H1 (cell line): ENCODE results near the gene TENT4B. TPM values are rescaled to one million over a fixed set of nuclear protein-coding genes. Genes with fewer than 3 reads are reported as not detected.

Source experiments
- CTCF ChIA-PET: fragments of 300-600 bp; sonication (Branson Sonifier 250); formaldehyde crosslinking; loops from one replicate; lab custom pipeline; 2021; ENCODE audit not compliant: partially characterized antibody; lab: Charles Lee
- POLR2A ChIA-PET: fragments of 300-600 bp; sonication (Branson Sonifier 250); formaldehyde crosslinking; loops from one replicate; lab custom pipeline; 2021; ENCODE audit warnings: inconsistent platforms; ENCODE audit not compliant: partially characterized antibody; lab: Charles Lee
- DNase-seq, 2 experiments: peaks; one replicate each; pipeline versions ENCODE4 v3.0.0 to v3.0.0-alpha.2; 2010 to 2022; ENCODE audit warnings: low spot score in 2 of 2, low read depth in 1 of 2, mixed read lengths in 1 of 2
- FAIRE-seq: peaks from 2 replicates; lab custom pipeline; 2011; peaks lifted over from hg19 to GRCh38; lab: Jason Lieb, UNC
- H2AFZ ChIP-seq: 2 replicates; pipeline ENCODE4 v1.8.1; 2012; ENCODE audit warnings: low read length, inconsistent platforms
- H2AK5ac ChIP-seq: 2 replicates; pipeline ENCODE4 v1.6.1; 2013; ENCODE audit warnings: low read depth, low read length
- H2BK120ac ChIP-seq: replicated peaks from 2 replicates; pipeline ENCODE3; 2013; ENCODE audit warnings: low read depth, low read length, inconsistent platforms
- H2BK12ac ChIP-seq: 2 replicates; pipeline ENCODE4 v1.6.1; 2013; ENCODE audit warnings: low read depth, low read length
- H2BK15ac ChIP-seq: 2 replicates; pipeline ENCODE4 v1.6.1; 2013; ENCODE audit warnings: low read length
- H2BK20ac ChIP-seq: 2 replicates; pipeline ENCODE4 v1.6.1; 2013; ENCODE audit warnings: low read length
- H2BK5ac ChIP-seq: 2 replicates; pipeline ENCODE4 v1.6.1; 2013; ENCODE audit warnings: low read depth, low read length
- H3K14ac ChIP-seq: 2 replicates; pipeline ENCODE4 v1.6.1; 2013; ENCODE audit warnings: inconsistent platforms; ENCODE audit not compliant: insufficient read length
- H3K18ac ChIP-seq: 2 replicates; pipeline ENCODE4 v1.6.1; 2013; ENCODE audit warnings: low read length; ENCODE audit errors: extremely low read depth
- H3K23ac ChIP-seq: 2 replicates; pipeline ENCODE4 v1.6.1; 2013; ENCODE audit warnings: inconsistent platforms; ENCODE audit not compliant: insufficient read length
- H3K23me2 ChIP-seq: 2 replicates; pipeline ENCODE4 v1.6.1; 2013; ENCODE audit warnings: low read depth, low read length
- H3K27ac ChIP-seq: 2 replicates; pipeline ENCODE4 v1.6.1; 2011; ENCODE audit warnings: low read depth, low read length, inconsistent platforms
- H3K27me3 ChIP-seq, 4 experiments: replicated peaks in 1 of 4; 1 replicate in 1 of 4; 2 replicates in 3 of 4; pipeline versions ENCODE4 v1.6.1 to v1.8.1; 2011 to 2013; ENCODE audit warnings: low read length in 3 of 4, mild to moderate bottlenecking in 3 of 4, inconsistent platforms in 2 of 4, mixed read lengths in 2 of 4, moderate library complexity in 1 of 4; ENCODE audit not compliant: control insufficient read depth in 3 of 4, insufficient read depth in 3 of 4; ENCODE audit errors: extremely low read depth in 1 of 4
- H3K36me3 ChIP-seq, 4 experiments: 2 replicates each; pipeline versions ENCODE4 v1.6.1 to v1.8.1; 2011 to 2013; ENCODE audit warnings: mild to moderate bottlenecking in 4 of 4, low read length in 3 of 4, moderate library complexity in 2 of 4, control low read depth in 1 of 4, inconsistent platforms in 1 of 4; ENCODE audit not compliant: insufficient read depth in 4 of 4, control insufficient read depth in 2 of 4
- H3K4ac ChIP-seq: replicated peaks from 2 replicates; pipeline ENCODE3; 2013; ENCODE audit warnings: low read length, low read depth, mixed read lengths, inconsistent platforms; ENCODE audit not compliant: insufficient read length
- H3K4me1 ChIP-seq, 4 experiments: replicated peaks in 1 of 4; 1 replicate in 1 of 4; 2 replicates in 3 of 4; pipeline versions ENCODE4 v1.6.1 to v1.8.1; 2011 to 2013; ENCODE audit warnings: low read length in 3 of 4, inconsistent platforms in 2 of 4, mixed read lengths in 1 of 4; ENCODE audit not compliant: insufficient read depth in 4 of 4, control insufficient read depth in 3 of 4
- H3K4me2 ChIP-seq, 2 experiments: 2 replicates each; pipeline versions ENCODE4 v1.6.1 to v1.8.1; 2011 to 2013; ENCODE audit warnings: low read depth in 2 of 2, low read length in 2 of 2, control low read depth in 1 of 2, inconsistent platforms in 1 of 2, mild to moderate bottlenecking in 1 of 2; ENCODE audit not compliant: insufficient read depth in 1 of 2
- H3K4me3 ChIP-seq, 4 experiments: fragments of 200-600, 300-600 bp in 1 of 4; sonication (generic), shearing (Covaris generic), sonication (Bioruptor Twin) in 1 of 4; 2 replicates each; pipeline versions ENCODE4 v1.5.1 to v1.8.1; 2011 to 2016; ENCODE audit warnings: low read length in 4 of 4, low read depth in 3 of 4, control low read depth in 2 of 4, inconsistent platforms in 2 of 4, mild to moderate bottlenecking in 2 of 4, mixed read lengths in 1 of 4, moderate library complexity in 1 of 4; ENCODE audit not compliant: insufficient read depth in 2 of 4; ENCODE audit errors: extremely low read depth in 1 of 4
- H3K56ac ChIP-seq: replicated peaks from 2 replicates; pipeline ENCODE3; 2013; ENCODE audit warnings: low read depth, mild to moderate bottlenecking, mixed read lengths, low read length, inconsistent platforms; ENCODE audit not compliant: insufficient read length
- H3K79me1 ChIP-seq: 2 replicates; pipeline ENCODE4 v1.6.1; 2013; ENCODE audit warnings: low read depth, low read length, control low read depth
- H3K79me2 ChIP-seq, 2 experiments: 2 replicates each; pipeline versions ENCODE4 v1.6.1 to v1.8.1; 2012 to 2013; ENCODE audit warnings: low read length in 2 of 2, mild to moderate bottlenecking in 2 of 2, inconsistent platforms in 1 of 2; ENCODE audit not compliant: insufficient read depth in 2 of 2, control insufficient read depth in 1 of 2
- H3K9ac ChIP-seq, 4 experiments: replicated peaks in 1 of 4; 1 replicate in 1 of 4; 2 replicates in 3 of 4; pipeline versions ENCODE4 v1.6.1 to v1.8.1; 2011 to 2013; ENCODE audit warnings: low read depth in 3 of 4, low read length in 3 of 4, control low read depth in 2 of 4, mild to moderate bottlenecking in 2 of 4, moderate library complexity in 2 of 4, inconsistent platforms in 1 of 4; ENCODE audit errors: extremely low read depth in 1 of 4
- H3K9me3 ChIP-seq, 2 experiments: 2 replicates each; pipeline versions ENCODE4 v1.6.1 to v1.8.1; 2012 to 2013; ENCODE audit warnings: mild to moderate bottlenecking in 2 of 2, moderate library complexity in 2 of 2, control low read depth in 1 of 2, inconsistent platforms in 1 of 2, low read depth in 1 of 2, low read length in 1 of 2, mixed read lengths in 1 of 2; ENCODE audit not compliant: insufficient read depth in 2 of 2
- H4K20me1 ChIP-seq, 2 experiments: replicated peaks in 1 of 2; 2 replicates each; pipeline versions ENCODE3 to v1.8.1; 2011 to 2013; ENCODE audit warnings: inconsistent platforms in 2 of 2, low read length in 2 of 2, mild to moderate bottlenecking in 1 of 2; ENCODE audit not compliant: insufficient read depth in 2 of 2, control insufficient read depth in 1 of 2
- H4K5ac ChIP-seq: 2 replicates; pipeline ENCODE4 v1.6.1; 2013; ENCODE audit warnings: low read length, low read depth, mixed read lengths, inconsistent platforms; ENCODE audit not compliant: insufficient read length
- H4K8ac ChIP-seq: 2 replicates; pipeline ENCODE4 v1.8.0; 2013; ENCODE audit warnings: mild to moderate bottlenecking, moderate library complexity, low read length, inconsistent platforms; ENCODE audit not compliant: insufficient read depth; ENCODE audit errors: extremely low read depth
- H4K91ac ChIP-seq: replicated peaks from 2 replicates; pipeline ENCODE3; 2013; ENCODE audit warnings: low read length, mixed read lengths, inconsistent platforms; ENCODE audit not compliant: insufficient read length
- POLR2AphosphoS5 ChIP-seq: IDR thresholded peaks from 2 replicates; pipeline ENCODE4 v1.6.1; 2011; ENCODE audit warnings: low read depth, low read length
- WGBS, 2 experiments: shearing (Covaris generic) in 1 of 2; methylation state at CpG; one replicate each; pipeline versions ENCODE4 v1.1.6 to v1.1.7; 2013 to 2015; ENCODE audit warnings: low lambda C conversion rate in 2 of 2, mixed read lengths in 2 of 2, inconsistent platforms in 1 of 2, low coverage in 1 of 2, missing lambda C conversion rate in 1 of 2; ENCODE audit not compliant: insufficient replicate concordance in 2 of 2, insufficient coverage in 1 of 2, insufficient read length in 1 of 2; ENCODE audit errors: extremely low coverage in 1 of 2, missing lambda C conversion rate in 1 of 2; 5-methylcytosine and 5-hydroxymethylcytosine counted together
- polyA plus RNA-seq, 7 experiments: library from polyadenylated mRNA; depleted of rRNA in 3 of 7; stranded (reverse) in 5 of 7; unstranded in 2 of 7; fragments of >200 nt in 5 of 7; fragments of 200-250 nt in 2 of 7; gene quantifications; 1 replicate in 5 of 7; 2 replicates in 1 of 7; 4 replicates in 1 of 7; pipeline versions ENCODE4 v1.2.1 to v1.2.3, GENCODE V29; 2011 to 2013; ENCODE audit warnings: missing spikeins in 2 of 7, mixed read lengths in 2 of 7
- total RNA-seq: library from RNA; stranded (reverse); fragmentation: NEBNext Ultra II Directional; extraction: Animal tissue kit (Norgen Biotek cat#: 25700); gene quantifications from 2 replicates; pipeline ENCODE4 v1.2.1, GENCODE V29; 2021

TENT4B gene
- total and polyA plus RNA-seq, 2 of the 8 experiments (the other 6 are each of a cell fraction or from before 2014, with no cell fraction given): 4.2 to 15.7 TPM

DNA sequence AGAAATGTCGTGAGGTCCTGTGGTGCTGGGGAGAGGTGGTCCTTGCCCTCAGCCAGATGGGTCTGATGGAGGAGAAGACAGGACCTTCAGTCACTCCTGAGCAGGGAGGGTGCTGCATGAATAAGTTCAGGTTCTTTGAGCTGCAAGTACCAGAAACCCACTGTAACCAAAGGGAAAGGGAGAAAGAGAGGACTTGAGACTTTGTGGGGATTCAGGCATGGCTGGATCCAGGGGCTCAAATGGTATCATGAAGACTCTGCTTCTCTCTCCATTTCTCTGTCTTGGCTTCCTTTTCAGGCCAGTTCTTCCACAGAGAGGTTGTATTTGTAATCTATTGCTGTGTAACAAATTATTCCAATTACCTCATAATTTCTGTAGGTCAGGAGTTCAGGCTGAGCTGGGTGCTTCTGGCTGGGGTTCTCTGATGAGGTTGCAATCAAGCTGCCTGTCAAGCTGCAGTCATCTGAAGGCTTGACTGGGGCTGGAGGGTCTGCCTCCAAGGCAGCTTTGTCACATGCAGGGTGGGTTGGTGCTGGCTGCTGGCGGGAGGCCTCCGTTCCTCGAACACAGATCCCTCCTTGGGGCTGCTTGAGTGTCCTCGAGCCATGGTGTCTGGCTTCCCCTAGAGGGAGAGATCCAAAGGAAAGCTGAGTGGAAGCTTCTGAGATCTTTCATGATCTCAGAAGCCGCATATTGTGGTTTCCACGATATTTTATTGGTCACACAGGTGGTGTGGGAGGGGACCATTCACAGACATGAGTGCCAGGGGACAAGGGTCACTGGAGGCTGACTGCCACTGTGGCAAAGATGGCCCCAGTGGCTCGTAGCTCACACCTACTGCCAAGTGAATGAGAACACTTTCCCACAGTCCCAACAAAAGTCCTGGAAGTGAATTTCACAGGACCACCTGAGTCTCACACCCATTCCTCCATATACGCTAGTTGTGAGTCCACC lies 107.4 kb downstream of the TENT4B start:
- WGBS, 2 experiments: 90% methylated on average over 9 of the region's 9 CpGs; no CpG with 5 or more reads in 1 of the 2 experiments
- H3K4me2 ChIP-seq: no peak overlapping the region
- H3K27me3 ChIP-seq: no peaks in the 10 kb centered on the region
- no peaks in the 10 kb centered on the region; the same call in 1 of the 2 replicates for H3K79me1 ChIP-seq
- H3K9ac ChIP-seq: no peak overlapping the region
- no peak for TF ChIP-seq POLR2AphosphoS5
- H2AFZ ChIP-seq: no peak overlapping the region
- no peaks in the 10 kb centered on the region for H4K20me1 ChIP-seq
- no peak overlapping the region for H3K23ac ChIP-seq
- H3K18ac ChIP-seq: no peak overlapping the region
- H3K79me2 ChIP-seq: no peaks in the 10 kb centered on the region
- H3K14ac ChIP-seq: no peak overlapping the region
- ChIA-PET CTCF (interaction anchor here (0.8 to 1.9 kb wide), 6 partner anchors 8 to 66 kb away, joined by 3 to 6 read pairs (median 4); no protein-coding TSS in a partner anchor), POLR2A (no interaction called here)
- H3K23me2 ChIP-seq: no peaks in the 10 kb centered on the region
- H2BK120ac ChIP-seq: no peak overlapping the region
- no peak overlapping the region for H2BK20ac ChIP-seq
- H2BK5ac ChIP-seq: no peak overlapping the region
- H4K8ac ChIP-seq: peak overlapping the region; percentile 29
- H2BK12ac ChIP-seq: no peak overlapping the region
- no peak overlapping the region for H3K56ac ChIP-seq
- FAIRE-seq: no peak
- no peak for DNase-seq
- H2AK5ac ChIP-seq: no peak overlapping the region
- H4K5ac ChIP-seq: no peak overlapping the region
- H3K4me1 ChIP-seq: peaks cover 0 to 4% (median 1%) of the 10 kb centered on the region in 4 experiments; a peak in 2 of 7 replicates
- H2BK15ac ChIP-seq: no peak overlapping the region
- H3K9me3 ChIP-seq: no peaks in the 10 kb centered on the region
- no peak overlapping the region for H4K91ac ChIP-seq
- no peak overlapping the region for H3K4me3 ChIP-seq
- H3K27ac ChIP-seq: no peak overlapping the region
- no peak overlapping the region for H3K4ac ChIP-seq
- no peaks in the 10 kb centered on the region for H3K36me3 ChIP-seq
